ENCODE measurements around the gene SYNE1.
A peak's percentile ranks its signal among the peaks of the same experiment; 100 is the strongest.
"Not testable (repeated sequence)": the region's sequence is repeated elsewhere in the genome, so short reads cannot be mapped to it uniquely, and the experiment has no call there.

Gene SYNE1

DNA sequence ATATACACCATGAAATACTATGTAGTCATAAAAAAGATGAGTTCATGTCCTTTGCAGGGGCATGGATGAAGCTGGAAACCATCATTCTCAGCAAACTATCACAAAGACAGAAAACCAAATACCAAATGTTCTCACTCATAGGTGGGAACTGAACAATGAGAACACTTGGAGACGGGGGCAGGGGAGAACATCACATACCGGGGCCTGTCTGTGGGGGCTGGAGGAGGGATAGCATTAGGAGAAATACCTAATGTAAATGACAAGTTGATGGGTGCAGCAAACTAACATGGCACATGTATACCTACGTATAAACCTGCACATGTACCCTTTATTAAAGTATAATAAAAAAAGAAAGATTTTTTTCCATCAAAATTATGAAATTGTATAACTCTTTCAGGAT lies 22.4 kb downstream of the SYNE1 start:
- not testable (repeated sequence) for DNase-seq

DNA sequence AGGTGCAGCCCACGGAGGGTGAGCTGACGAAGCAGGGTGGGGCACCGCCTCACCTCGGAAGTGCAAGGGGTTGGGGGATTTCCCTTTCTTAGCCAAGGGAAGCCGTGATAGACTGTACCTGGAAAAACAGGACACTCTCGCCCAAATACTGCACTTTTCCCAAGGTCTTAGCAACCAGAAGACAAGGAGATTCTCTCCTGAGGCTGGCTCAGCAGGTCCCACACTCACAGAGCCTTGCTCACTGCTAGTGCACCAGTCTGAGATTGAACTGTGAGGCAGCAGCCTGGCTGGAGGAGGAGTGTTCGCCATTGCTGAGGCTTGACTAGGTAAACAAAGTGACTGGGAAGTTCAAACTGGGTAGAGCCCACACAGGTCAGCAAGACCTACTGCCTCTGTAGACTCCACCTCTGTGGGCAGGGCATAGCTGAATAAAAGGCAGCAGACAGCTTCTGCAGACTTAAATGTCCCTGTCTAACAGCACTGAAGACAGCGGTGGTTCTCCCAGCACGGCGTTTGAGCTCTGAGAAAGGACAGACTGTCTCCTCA lies 28.0 kb downstream of the SYNE1 start:
- no peak for DNase-seq

DNA sequence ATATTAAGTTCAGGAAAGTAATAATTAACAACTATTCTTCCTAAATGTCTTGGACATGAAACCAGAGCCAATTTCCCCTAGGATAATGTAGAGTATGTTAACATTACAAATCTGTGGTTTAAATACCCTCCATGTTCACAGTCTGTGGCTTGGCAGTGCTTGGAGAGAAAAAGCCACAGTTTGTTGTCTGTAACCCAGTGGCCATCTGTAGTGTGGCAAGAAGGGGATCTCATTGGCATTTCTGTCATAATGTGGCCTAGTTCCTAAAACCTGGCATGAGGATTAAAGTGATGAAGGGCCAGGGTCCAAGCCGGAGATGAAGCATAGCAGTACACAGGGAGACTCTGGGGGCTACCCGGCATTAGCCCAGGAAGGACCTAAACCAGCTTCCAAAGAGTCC lies 31.2 kb downstream of the SYNE1 start:
- DNase-seq = peak; percentile 9

DNA sequence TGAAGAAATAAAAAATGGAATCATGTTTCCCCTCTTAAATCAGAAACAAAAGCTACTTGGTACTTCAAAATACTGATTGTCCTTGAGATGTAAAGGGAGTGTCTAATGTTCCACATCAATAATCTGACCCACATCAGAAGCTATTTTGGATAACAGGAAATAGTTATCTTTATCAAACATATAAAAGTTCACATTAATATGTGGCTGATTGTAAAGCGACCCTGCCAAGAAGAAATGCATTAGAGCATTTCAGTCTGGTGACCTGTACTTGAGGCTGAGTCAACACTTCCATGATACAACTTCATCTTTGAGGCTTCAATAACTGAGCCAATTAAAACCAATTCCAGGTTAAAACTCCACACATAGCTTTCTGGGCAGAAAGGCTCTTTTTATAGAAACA lies 31.8 kb downstream of the SYNE1 start:
- peak; percentile 19 for DNase-seq

DNA sequence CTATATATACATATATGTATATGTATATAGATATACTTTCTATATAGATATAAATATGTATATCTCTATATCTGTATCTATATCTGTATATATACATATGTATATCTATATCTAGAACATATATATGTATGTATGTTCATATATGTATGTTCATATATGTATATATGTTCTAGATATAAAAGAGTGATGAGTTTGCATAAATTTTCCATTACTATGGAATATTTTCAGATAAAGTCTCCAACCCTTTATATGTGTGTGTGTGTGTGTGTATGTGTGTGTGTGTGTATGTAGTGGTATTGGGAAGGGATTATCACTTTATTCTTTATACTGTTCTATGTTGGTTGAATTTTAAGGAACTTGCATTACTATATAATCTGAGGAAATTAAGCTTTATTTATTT lies 33.3 kb downstream of the SYNE1 start:
- no peak for DNase-seq

DNA sequence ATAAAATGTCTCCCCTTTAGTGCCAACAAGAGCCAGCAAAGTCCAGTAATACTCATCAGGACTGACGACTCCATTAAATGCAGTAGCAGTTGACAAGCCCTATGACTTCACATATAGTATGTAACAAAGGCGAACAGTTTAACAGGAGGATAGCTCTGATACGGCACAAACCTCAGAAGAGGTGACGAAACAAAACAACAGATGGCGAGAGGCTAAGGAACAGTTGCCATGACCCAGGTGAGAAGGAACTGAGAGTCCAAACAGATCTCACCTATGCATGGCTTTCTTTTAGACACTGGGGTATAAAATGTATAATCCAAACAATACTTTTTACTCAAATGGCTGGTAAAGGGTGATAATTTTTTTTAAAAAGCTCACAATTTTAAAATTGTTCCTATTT lies 37.1 kb downstream of the SYNE1 start:
- no peak for DNase-seq

DNA sequence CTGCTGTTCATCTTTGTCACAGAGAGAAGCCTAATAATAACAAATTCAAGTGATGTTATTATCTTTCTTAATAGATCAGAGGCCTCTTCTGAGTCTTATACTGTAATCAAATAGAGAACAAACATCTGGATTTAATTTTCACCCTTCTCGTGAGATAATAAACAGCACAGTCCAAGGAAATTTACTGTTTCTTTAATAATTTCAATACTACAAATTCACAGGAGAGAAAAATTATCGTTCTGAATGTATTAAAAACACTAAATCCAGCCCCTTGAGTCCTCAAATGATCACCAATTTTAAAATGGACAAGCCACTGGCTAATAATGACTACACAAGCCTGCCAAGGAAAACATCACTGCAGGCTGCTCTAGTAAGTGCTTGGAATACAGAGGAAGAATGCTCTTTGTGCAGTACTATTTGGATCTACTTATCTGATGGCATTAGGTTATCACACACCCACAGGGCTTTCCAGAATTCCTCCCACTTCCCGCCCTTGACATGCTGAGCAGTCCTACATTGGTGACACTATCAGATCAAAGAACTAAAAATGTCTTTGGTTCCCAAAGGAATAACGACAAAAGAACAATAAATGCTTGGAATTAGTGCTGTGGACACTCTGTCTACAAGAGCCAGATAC lies 38.1 kb downstream of the SYNE1 start:
- peak; percentile 28 for DNase-seq

DNA sequence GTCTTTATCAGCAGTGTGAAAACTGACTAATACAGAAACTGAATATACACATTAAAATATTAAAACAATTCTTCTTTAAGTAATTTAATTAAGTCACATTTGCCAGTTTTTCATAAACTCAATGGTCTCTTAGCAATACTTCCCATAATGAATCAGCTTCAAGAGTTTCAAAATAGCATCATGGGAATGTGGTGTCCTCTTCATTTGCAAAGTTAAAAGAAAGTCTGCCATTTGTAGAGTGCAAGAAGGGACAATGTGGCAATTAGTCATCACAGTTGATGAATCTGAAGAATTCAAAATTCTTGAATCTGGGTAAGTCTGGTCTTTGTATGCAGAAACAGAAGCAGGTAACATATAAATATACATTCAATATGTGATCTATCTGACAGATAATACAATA lies 38.7 kb downstream of the SYNE1 start:
- DNase-seq = peak; percentile 27

DNA sequence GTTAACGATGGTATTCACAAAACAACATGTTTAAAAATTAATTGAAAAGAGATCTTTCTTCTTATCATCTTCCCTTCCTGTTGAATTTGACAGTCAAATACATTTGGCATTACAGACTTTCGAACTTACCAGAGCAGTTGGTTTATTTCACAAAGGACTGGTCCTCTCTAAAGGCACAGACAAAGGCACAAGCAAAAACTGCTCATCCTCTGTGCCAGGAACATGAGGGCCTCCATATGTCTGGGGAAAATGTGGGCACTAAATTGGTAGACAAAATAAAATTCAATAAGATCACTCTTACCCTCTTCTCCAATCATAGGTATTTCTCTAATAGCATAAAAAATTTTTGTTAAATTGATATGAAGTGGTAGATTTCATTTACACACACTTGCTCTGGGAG lies 40.4 kb downstream of the SYNE1 start:
- no peak for DNase-seq

DNA sequence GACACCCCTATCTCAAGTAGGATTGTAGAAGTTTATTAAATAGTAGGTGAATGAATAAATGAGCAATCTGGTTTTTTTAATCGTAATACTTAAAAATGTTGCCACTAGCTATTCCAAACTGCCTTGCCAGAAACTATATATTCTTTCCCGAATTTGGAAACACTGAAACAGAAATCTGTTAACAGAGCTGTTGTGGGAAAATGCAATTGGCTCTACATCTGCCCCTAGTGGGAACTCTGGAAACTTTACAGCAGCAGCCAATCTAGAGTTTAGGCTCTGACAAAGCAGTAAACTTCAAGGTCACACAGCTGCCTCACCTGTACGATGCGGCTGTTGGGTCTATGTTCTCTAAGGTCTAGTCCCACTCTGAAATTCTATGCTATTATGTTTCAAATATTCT lies 41.7 kb downstream of the SYNE1 start:
- no peak for DNase-seq

DNA sequence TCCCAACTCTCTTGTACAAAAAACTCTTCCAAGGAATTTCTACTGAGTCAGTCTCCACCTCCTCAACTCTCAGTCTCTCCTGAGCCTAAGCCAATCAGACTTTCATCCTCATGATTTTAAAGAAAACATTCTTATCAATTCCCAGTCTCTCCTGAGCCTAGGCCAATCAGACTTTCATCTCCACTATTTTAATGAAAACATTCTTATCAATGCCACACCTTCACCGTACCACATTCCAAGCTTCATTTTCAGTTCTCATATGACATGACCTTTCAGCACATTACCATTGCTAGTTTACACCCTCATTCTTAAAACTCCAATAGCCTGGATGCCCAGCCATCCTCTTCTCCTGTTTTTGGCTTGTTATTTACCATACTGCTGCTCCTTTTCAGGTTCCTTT lies 42.5 kb downstream of the SYNE1 start:
- DNase-seq = no peak

DNA sequence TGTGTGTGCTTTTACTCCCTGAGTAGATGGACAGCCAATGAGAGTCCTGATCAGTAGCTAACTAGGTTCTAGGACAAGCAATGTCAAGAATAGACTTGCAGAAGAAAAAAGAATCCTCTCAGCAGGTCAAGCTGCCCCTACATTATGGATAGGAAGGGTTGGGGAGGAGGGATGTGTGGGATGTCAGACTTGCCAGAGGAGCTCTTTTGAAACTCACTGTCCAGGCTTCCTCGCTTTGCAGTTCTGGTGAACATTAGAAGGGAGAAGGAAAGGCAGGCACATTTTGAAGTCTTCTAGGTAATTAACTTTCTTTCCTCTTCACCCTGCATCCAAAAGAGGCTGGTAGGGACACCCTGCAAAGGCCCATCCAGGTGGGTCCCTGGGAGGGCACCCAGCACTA lies 48.7 kb downstream of the SYNE1 start:
- no peak for DNase-seq

DNA sequence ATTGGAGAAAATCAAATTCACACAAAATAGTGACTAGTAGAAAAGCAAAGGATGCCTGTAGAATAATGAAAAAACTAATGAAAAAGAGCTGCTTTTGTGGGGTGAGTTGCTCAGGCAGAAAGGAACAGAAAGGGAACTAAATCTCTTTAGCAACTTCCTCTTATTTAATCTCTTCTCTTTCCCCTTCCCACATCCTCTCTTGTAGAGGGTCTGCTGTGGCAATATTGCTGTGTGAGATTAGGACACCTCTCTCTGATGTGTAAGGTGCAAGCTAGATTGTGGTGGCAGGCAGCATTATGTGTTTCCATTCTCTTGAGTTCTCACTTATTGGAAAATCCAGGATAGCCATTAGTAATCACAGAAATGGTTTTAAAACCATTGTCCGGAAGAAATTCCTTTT lies 49.7 kb downstream of the SYNE1 start:
- no peak for DNase-seq

DNA sequence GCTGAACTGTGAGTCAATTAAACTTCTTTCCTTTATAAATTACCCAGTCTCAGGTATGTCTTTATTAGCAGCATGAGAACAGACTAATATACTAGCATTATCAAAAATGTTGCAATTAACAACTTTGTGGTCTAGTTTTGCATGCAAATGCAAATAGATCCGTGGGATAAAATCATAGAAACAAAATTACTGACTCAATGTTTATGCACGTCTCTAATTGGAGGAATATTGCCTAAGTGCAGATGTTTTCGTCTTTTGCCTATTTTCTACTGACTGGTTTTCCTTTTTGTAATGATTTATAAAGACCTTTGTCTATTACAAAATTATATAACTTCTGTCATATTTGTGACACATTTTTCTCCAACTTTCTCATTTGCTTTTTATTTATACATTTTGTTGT lies 51.9 kb downstream of the SYNE1 start:
- DNase-seq = no peak

DNA sequence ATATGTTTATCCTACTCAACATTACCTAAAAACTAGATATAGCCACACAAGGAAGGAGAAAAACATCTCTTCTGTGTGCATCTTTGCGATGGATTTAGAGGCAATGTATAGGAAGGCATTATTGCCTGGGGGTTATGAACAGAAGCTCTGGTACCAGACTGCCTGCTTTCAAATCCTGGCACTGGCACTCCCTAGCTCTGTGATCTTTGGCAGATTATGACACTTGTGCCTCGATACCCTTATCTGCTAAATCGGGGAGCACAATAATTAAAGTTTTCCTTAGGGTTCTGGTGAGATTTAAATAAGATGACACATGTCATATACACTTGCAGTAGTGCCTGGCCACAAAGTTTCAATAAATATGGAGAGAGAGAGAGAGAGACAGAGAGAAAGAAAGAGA lies 53.3 kb downstream of the SYNE1 start:
- no peak for DNase-seq

DNA sequence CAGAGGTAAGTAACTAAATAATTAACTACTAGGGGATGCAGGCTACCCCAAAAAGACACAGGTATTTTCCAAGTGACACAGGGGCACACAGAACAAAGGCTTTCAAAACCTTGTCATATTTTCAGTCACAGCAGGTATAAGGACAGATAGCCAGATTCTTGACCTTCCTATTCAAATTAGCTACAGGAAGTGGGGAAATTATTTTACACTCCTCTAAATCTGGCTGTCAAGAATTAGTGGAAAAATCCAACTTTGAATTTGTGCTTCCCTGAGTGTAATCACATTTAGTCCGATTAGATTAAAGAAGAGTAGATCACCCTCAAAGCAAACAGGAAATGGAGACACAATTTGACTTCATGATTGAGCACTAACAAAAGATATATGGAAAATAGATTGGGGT lies 60.6 kb downstream of the SYNE1 start:
- no peak for DNase-seq

DNA sequence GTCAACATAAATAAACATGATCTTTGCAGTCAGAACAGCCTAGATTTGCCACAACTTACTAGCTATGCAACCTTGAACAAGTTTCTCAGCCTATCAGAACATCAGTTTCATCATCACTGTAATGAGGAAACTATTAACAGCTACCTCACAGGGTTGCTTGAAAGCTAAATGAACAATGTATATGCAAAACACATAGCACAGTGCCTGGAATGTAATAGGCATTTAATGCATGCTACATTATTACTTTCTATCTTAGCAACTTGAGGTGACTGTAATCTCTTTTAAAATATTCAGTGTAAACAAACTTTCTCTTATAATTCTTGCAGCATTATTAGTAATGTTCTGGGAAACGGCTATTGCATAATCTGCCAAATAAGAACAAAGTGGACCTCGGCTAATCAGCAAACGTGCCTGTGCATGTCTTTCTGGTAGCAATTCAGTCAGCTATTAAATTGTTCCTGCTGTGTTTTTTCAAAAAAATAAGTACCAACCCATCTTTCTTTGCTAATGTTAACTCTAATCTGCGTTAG lies 61.5 kb downstream of the SYNE1 start:
- DNase-seq = no peak

DNA sequence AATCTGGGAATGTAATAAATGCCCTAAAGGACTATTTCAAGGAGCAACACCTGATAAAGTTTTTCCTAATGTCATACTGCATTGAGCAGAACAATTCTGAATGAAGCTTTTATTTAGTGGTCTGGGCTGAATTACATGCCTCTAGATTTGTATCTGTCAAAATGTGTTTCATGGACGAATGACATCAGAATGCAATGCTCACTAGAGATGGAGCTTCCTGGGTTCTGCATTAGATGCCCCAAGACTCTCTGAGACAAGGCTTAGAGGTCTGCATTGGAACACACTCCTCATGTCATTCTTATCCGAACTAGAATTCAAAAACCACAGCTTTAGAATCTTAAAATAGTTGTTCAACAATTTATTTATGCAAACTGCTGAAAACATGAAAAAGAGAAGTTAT lies 62.0 kb downstream of the SYNE1 start:
- DNase-seq = no peak

DNA sequence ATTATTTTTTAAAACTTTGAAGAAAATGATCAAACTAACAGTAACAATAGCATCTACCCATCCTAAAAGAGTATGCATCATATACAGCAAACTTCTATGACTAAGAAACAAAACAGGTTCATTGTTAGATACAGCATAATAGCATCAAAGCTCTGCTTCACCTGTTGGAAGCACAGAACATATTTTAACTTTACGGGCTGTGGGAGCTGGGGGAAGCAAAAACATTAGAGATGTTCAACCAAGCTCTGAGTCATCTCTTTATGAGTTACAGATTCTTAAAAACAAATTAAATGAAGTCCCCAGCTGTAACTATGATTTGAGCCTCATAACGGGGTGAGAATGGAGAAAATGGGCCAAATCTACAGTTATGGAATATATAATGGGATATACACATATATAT lies 63.4 kb downstream of the SYNE1 start:
- no peak for DNase-seq

DNA sequence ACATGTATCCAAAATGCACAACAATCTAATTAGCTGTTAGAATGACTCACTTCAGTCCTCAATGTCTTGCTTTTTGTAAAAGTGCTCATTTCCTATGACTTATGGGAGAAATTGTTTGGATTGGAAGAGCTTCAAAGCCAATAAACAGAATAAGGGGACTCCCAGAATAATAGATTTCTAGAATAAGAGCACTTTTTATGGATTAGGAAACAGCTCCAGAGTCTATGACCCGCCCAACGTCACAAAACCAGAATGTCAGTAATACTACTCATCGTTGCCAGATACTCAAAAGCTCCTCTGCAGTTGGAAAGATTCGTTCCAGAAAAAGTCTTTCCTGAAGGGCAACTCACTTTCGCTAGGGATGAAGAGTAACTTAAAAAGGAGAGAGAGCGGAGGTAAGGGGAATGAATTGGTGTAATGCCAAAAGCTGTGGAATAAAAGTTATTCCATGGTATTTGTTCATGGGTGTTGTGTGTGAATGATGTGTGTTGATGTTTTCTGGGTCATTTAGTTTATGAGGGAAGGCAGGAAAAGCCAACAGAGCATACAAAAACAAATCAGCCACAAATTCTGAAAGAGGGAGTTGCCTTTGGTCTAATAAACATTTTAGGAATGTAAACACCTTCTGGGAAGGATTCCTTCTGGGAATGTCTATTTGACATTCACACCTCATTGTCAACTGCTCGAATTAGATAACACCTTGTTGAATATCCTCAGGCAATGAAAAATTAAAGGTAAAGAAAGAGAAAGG lies 64.6 kb downstream of the SYNE1 start:
- DNase-seq = no peak

DNA sequence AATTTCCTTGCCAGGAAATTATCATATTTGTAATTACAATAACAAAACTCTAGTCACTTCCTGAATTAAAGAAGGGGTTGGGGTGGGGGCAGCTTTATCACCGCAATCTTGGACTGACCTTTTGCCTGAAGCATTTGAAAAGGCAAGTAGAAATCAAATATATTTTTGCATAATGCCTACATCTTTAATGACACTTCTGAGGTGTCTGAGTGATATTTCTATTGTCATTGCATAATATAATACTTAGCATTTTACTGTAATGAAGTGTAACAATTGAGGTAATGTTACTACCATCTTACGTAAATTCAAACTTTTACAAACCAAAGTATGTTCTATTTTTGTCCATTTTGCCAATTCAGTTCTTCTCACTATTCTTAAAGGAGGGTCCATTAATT lies 65.2 kb downstream of the SYNE1 start:
- no peak for DNase-seq

DNA sequence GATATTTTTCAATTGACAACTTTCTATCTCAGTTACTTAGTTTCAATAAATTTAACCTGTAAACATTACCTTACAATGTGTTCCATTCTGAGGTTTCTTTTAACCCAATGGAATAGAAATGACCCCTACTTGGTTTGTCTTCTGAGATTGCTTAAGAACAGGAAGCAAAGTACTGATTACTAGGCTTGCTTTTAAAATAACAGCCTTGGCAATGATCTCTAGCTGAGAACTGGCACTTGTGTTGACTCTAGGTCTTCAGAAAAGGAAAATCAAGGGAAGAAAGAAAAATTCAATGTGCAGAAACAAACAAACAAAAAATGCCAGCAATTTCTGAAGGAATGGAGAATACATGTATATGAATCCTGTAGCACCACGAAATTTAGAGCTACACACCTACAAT lies 66.1 kb downstream of the SYNE1 start:
- DNase-seq = no peak

DNA sequence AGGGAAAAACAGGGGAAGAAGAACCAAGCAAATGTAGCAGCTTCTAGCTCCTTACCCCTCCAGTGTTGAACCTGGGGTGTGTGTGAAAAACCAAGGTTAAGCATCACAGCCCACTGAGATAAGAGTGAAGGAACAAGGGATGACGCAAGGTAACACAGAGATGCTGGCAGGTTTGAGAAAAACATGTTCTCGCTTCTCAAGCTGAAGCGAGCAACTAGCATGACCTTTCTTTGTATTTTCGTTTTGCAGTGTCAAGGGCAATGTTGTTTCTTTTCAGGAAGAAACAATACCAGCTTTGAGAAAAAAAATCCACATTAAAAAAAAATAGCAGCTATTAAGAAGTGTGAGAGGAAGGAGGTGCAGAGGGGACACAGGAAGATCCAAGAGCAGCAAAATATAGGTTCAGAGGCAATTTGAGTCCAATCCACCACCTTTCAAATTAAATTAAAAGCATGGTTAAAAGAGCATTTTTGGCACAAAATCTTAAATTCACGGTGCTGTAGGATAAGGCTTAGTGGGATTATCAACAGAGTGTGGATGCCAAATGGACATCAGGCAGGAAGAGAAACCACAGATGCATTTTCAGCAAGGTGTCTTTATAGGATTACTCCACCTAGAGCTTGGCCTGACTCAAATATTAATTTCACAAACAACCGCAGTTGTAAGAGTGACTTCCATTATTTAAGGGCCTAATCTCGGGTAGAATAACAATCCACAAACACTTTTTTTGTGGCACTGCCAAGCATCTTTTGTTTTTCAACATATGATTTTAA lies 70.9 kb downstream of the SYNE1 start:
- DNase-seq = no peak
